Neuronal stem cell (in vitro differentiated cells): Measurements from ENCODE around the gene CAMTA1.

Experiments
- DNase-seq: peaks from one replicate; pipeline ENCODE4 v3.0.0-alpha.2; 2013; ENCODE audit warnings: low spot score
- H2AFZ ChIP-seq: one replicate; pipeline ENCODE4 v1.6.1; 2013; ENCODE audit warnings: mild to moderate bottlenecking, low read length, inconsistent platforms
- H2AK5ac ChIP-seq: 2 replicates; pipeline ENCODE4 v1.6.1; 2013; ENCODE audit warnings: low read depth, mild to moderate bottlenecking, inconsistent platforms, low read length, moderate library complexity, mixed read lengths
- H2BK120ac ChIP-seq: 2 replicates; pipeline ENCODE4 v1.6.1; 2013; ENCODE audit warnings: low read depth, mild to moderate bottlenecking, inconsistent platforms, low read length, moderate library complexity, mixed read lengths
- H2BK12ac ChIP-seq: one replicate; pipeline ENCODE4 v1.6.1; 2013; ENCODE audit warnings: low read length, inconsistent platforms
- H2BK15ac ChIP-seq: 2 replicates; pipeline ENCODE4 v1.6.1; 2013; ENCODE audit warnings: mild to moderate bottlenecking, low read length, inconsistent platforms, mixed read lengths
- H2BK5ac ChIP-seq: one replicate; pipeline ENCODE4 v1.6.1; 2013; ENCODE audit warnings: inconsistent platforms, mild to moderate bottlenecking, low read length, moderate library complexity
- H3K14ac ChIP-seq: one replicate; pipeline ENCODE4 v1.6.1; 2013; ENCODE audit warnings: low read length, inconsistent platforms
- H3K18ac ChIP-seq: 2 replicates; pipeline ENCODE4 v1.6.1; 2013; ENCODE audit warnings: low read length, inconsistent platforms
- H3K23ac ChIP-seq: 2 replicates; pipeline ENCODE4 v1.6.1; 2013; ENCODE audit warnings: low read depth, mild to moderate bottlenecking, mixed read lengths, low read length, inconsistent platforms; ENCODE audit not compliant: poor library complexity
- H3K27ac ChIP-seq: replicated peaks from 3 replicates; pipeline ENCODE4 v1.5.1; 2013; ENCODE audit warnings: low read length, inconsistent platforms
- H3K27me3 ChIP-seq, 3 experiments: 2 replicates each; pipeline ENCODE4 v1.6.1; 2013; ENCODE audit warnings: low read length in 3 of 3, mild to moderate bottlenecking in 2 of 3, inconsistent platforms in 1 of 3, low read depth in 1 of 3, mixed read lengths in 1 of 3, moderate library complexity in 1 of 3; ENCODE audit not compliant: control insufficient read depth in 3 of 3, insufficient read depth in 3 of 3
- H3K36me3 ChIP-seq, 2 donors: replicated peaks in 1 of 2; 2 replicates each; pipeline ENCODE4 v1.6.1; 2013; ENCODE audit warnings: low read length in 2 of 2; ENCODE audit not compliant: control insufficient read depth in 2 of 2, insufficient read depth in 2 of 2
- H3K4ac ChIP-seq: 2 replicates; pipeline ENCODE4 v1.6.1; 2013; ENCODE audit warnings: inconsistent platforms, mild to moderate bottlenecking, low read length, moderate library complexity
- H3K4me1 ChIP-seq, 2 donors: 1 replicate in 1 of 2; 2 replicates in 1 of 2; pipeline ENCODE4 v1.6.1; 2013; ENCODE audit warnings: low read length in 2 of 2, low read depth in 1 of 2; ENCODE audit not compliant: control insufficient read depth in 2 of 2, insufficient read depth in 1 of 2
- H3K4me2 ChIP-seq: one replicate; pipeline ENCODE4 v1.6.1; 2013; ENCODE audit warnings: mild to moderate bottlenecking, low read length, inconsistent platforms; ENCODE audit not compliant: insufficient read depth, poor library complexity, severe bottlenecking
- H3K4me3 ChIP-seq, 2 donors: 2 replicates each; pipeline ENCODE4 v1.5.1; 2013; ENCODE audit warnings: low read length in 2 of 2, mild to moderate bottlenecking in 2 of 2, inconsistent platforms in 1 of 2, moderate library complexity in 1 of 2
- H3K79me1 ChIP-seq: one replicate; pipeline ENCODE4 v1.6.1; 2013; ENCODE audit warnings: low read depth, mild to moderate bottlenecking, inconsistent platforms, low read length, moderate library complexity
- H3K9ac ChIP-seq: one replicate; pipeline ENCODE4 v1.6.1; 2013; ENCODE audit warnings: mild to moderate bottlenecking, low read depth, low read length, inconsistent platforms; ENCODE audit not compliant: poor library complexity
- H3K9me3 ChIP-seq, 2 donors: replicated peaks in 1 of 2; 2 replicates each; pipeline versions ENCODE3 to v1.6.1; 2013; ENCODE audit warnings: low read length in 2 of 2, mild to moderate bottlenecking in 2 of 2, inconsistent platforms in 1 of 2, low read depth in 1 of 2, mixed read lengths in 1 of 2, moderate library complexity in 1 of 2; ENCODE audit not compliant: control insufficient read depth in 2 of 2, insufficient read depth in 1 of 2
- H4K8ac ChIP-seq: one replicate; pipeline ENCODE4 v1.6.1; 2013; ENCODE audit warnings: low read depth, mild to moderate bottlenecking, inconsistent platforms, low read length, moderate library complexity
- H4K91ac ChIP-seq: one replicate; pipeline ENCODE4 v1.6.1; 2013; ENCODE audit warnings: low read length, low read depth, mild to moderate bottlenecking, inconsistent platforms; ENCODE audit not compliant: poor library complexity
- WGBS, 2 donors: extraction: QIAGEN DNeasy Blood & Tissue Kit; methylation state at CpG; one replicate each; pipeline ENCODE4 v1.1.7; 2013; ENCODE audit warnings: missing lambda C conversion rate in 2 of 2, mixed read lengths in 1 of 2; ENCODE audit not compliant: insufficient read length in 2 of 2, insufficient replicate concordance in 1 of 2; ENCODE audit errors: extremely low coverage in 2 of 2; 5-methylcytosine and 5-hydroxymethylcytosine counted together

The CAMTA1 gene

GRCh38 chr1:6871300-6871972 is 86.2 kb downstream of the CAMTA1 start:
- H2BK12ac ChIP-seq: no peak overlapping the region
- peaks cover 7 to 15% of the 10 kb centered on the region in 2 donors for H3K36me3 ChIP-seq
- no peak overlapping the region for H2BK120ac ChIP-seq
- H4K91ac ChIP-seq: no peak overlapping the region
- no peak overlapping the region for H3K27ac ChIP-seq
- H3K4me1 ChIP-seq: peaks cover 16 to 32% of the 10 kb centered on the region in 2 donors
- H2AFZ ChIP-seq: no peak overlapping the region
- no peaks in the 10 kb centered on the region for H3K27me3 ChIP-seq
- no peak overlapping the region for H3K4me2 ChIP-seq
- H2AK5ac ChIP-seq: no peak overlapping the region
- no peak overlapping the region for H2BK5ac ChIP-seq
- H3K14ac ChIP-seq: no peak overlapping the region
- H4K8ac ChIP-seq: no peak overlapping the region
- H2BK15ac ChIP-seq: no peak overlapping the region
- no peaks in the 10 kb centered on the region for H3K9me3 ChIP-seq
- no peaks in the 10 kb centered on the region for H3K79me1 ChIP-seq
- no CpG with 5 or more reads among the region's 3 CpGs for WGBS, 2 donors
- H3K9ac ChIP-seq: no peak overlapping the region
- H3K4me3 ChIP-seq: no peak overlapping the region
- no peak overlapping the region for H3K18ac ChIP-seq
- no peak overlapping the region for H3K4ac ChIP-seq
- H3K23ac ChIP-seq: no peak overlapping the region
- DNase-seq: no peak

- no peak overlapping the region for H3K23ac ChIP-seq
- H2BK12ac ChIP-seq: no peak overlapping the region
- no peak for DNase-seq
- no peaks in the 10 kb centered on the region for H3K27me3 ChIP-seq
- no peak overlapping the region for H2BK15ac ChIP-seq
- H3K79me1 ChIP-seq: no peaks in the 10 kb centered on the region
- H3K4me3 ChIP-seq: no peak overlapping the region
- H3K18ac ChIP-seq: no peak overlapping the region
- H4K91ac ChIP-seq: no peak overlapping the region
- no peak overlapping the region for H4K8ac ChIP-seq
- no peak overlapping the region for H3K4me2 ChIP-seq
- no peaks in the 10 kb centered on the region for H3K9me3 ChIP-seq
- no peak overlapping the region for H3K27ac ChIP-seq
- H3K9ac ChIP-seq: no peak overlapping the region
- H3K36me3 ChIP-seq: peaks cover 7 to 26% of the 10 kb centered on the region in 2 donors
- H2BK120ac ChIP-seq: no peak overlapping the region
- no peak overlapping the region for H2AK5ac ChIP-seq
- no peak overlapping the region for H3K14ac ChIP-seq
- H3K4ac ChIP-seq: no peak overlapping the region
- no peak overlapping the region for H2AFZ ChIP-seq
- no CpG with 5 or more reads among the region's 5 CpGs for WGBS, 2 donors
- no peak overlapping the region for H2BK5ac ChIP-seq
- H3K4me1 ChIP-seq: peaks cover 10 to 20% of the 10 kb centered on the region in 2 donors
Measured at GRCh38 chr1:6872573-6873261, 87.5 kb downstream of the CAMTA1 start.

- no peak overlapping the region for H2BK15ac ChIP-seq
- no peak overlapping the region for H3K18ac ChIP-seq
- peaks cover 7 to 27% of the 10 kb centered on the region in 2 donors for H3K36me3 ChIP-seq
- H4K8ac ChIP-seq: no peak overlapping the region
- H3K27me3 ChIP-seq: no peaks in the 10 kb centered on the region
- no CpG with 5 or more reads among the region's 4 CpGs for WGBS, 2 donors
- peaks cover 8 to 15% of the 10 kb centered on the region in 2 donors for H3K4me1 ChIP-seq
- H3K14ac ChIP-seq: no peak overlapping the region
- no peak overlapping the region for H2AFZ ChIP-seq
- H2AK5ac ChIP-seq: no peak overlapping the region
- H3K9ac ChIP-seq: peak overlapping the region; percentile 63
- H2BK5ac ChIP-seq: no peak overlapping the region
- H3K9me3 ChIP-seq: no peaks in the 10 kb centered on the region
- H2BK12ac ChIP-seq: no peak overlapping the region
- no peaks in the 10 kb centered on the region for H3K79me1 ChIP-seq
- no peak overlapping the region for H2BK120ac ChIP-seq
- no peak overlapping the region for H4K91ac ChIP-seq
- no peak overlapping the region for H3K4me3 ChIP-seq
- H3K4me2 ChIP-seq: no peak overlapping the region
- no peak overlapping the region for H3K4ac ChIP-seq
- H3K23ac ChIP-seq: no peak overlapping the region
- no peak overlapping the region for H3K27ac ChIP-seq
- DNase-seq: no peak
Measured at GRCh38 chr1:6873298-6874015, 88.2 kb downstream of the CAMTA1 start.

- Histone ChIP-seq H3K9ac (no peak overlapping the region), H3K27ac (no peak overlapping the region), H2BK15ac (no peak overlapping the region), H2BK120ac (no peak overlapping the region), H3K27me3 (no peaks in the 10 kb centered on the region), H3K23ac (no peak overlapping the region), H2AK5ac (no peak overlapping the region), H3K4me3 (no peak overlapping the region), H3K9me3 (no peaks in the 10 kb centered on the region), H3K14ac (no peak overlapping the region), H2BK12ac (no peak overlapping the region), H3K4me1 (peaks cover 2 to 7% of the 10 kb centered on the region in 2 donors), H2AFZ (no peak overlapping the region), H4K8ac (no peak overlapping the region), H3K4ac (no peak overlapping the region), H2BK5ac (no peak overlapping the region), H4K91ac (no peak overlapping the region), H3K79me1 (no peaks in the 10 kb centered on the region), H3K36me3 (peaks cover 7 to 27% of the 10 kb centered on the region in 2 donors), H3K4me2 (no peak overlapping the region), H3K18ac (no peak overlapping the region)
- no CpG with 5 or more reads among the region's 4 CpGs for WGBS, 2 donors
- DNase-seq: no peak
Measured at GRCh38 chr1:6874298-6874697, 89.0 kb downstream of the CAMTA1 start.
